ENCODE measurements around the gene UPF2.

- no peak for TF ChIP-seq CTCF (IDR thresholded peaks at IDR 0.05; ENCODE audit: low read depth, low read length)
- TF ChIP-seq POLR2A (IDR thresholded peaks at IDR 0.05; ENCODE audit: extremely low read depth, insufficient read length): no peak
- TF ChIP-seq, protein P1, sequence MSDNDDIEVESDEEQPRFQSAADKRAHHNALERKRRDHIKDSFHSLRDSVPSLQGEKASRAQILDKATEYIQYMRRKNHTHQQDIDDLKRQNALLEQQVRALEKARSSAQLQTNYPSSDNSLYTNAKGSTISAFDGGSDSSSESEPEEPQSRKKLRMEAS (IDR thresholded peaks at IDR 0.05; ENCODE audit: low read depth, low read length): no peak
Observed at GRCh38 chr10:12041766-12042408, 722 bp downstream of the UPF2 start.

All from NB4 (cell line).